ENCODE measurements around the gene SLC24A3.
"Not testable (repeated sequence)": the region's sequence is repeated elsewhere in the genome, so short reads cannot be mapped to it uniquely, and the experiment has no call there.

SLC24A3 gene

GRCh38 chr20:19727251-19727847 lies 514.9 kb downstream of the SLC24A3 start:
- DNase-seq: no peak

- no peak for DNase-seq
Measured at GRCh38 chr20:19729672-19730071, 517.2 kb downstream of the SLC24A3 start.

GRCh38 chr20:19730706-19731105 lies 518.3 kb downstream of the SLC24A3 start:
- no peak for DNase-seq

GRCh38 chr20:19734811-19735210 lies 522.4 kb downstream of the SLC24A3 start:
- no peak for DNase-seq

GRCh38 chr20:19735446-19735845 lies 523.0 kb downstream of the SLC24A3 start:
- DNase-seq: no peak

- DNase-seq: no peak
Measured at GRCh38 chr20:19737025-19737424, 524.6 kb downstream of the SLC24A3 start.

GRCh38 chr20:19738951-19739350 lies 526.5 kb downstream of the SLC24A3 start:
- DNase-seq: no peak

- no peak for DNase-seq
Measured at GRCh38 chr20:19739351-19739750, 526.9 kb downstream of the SLC24A3 start.

GRCh38 chr20:19740512-19740911 lies 528.1 kb downstream of the SLC24A3 start:
- no peak for DNase-seq

GRCh38 chr20:19741924-19742323 lies 529.5 kb downstream of the SLC24A3 start:
- DNase-seq: no peak

GRCh38 chr20:19742974-19743639 lies 530.7 kb downstream of the SLC24A3 start:
- no peak for DNase-seq

GRCh38 chr20:19743640-19743995 lies 531.2 kb downstream of the SLC24A3 start:
- no peak for DNase-seq

GRCh38 chr20:19745106-19745505 lies 532.7 kb downstream of the SLC24A3 start:
- DNase-seq: no peak

- no peak for DNase-seq
Measured at GRCh38 chr20:19745584-19745983, 533.1 kb downstream of the SLC24A3 start.

GRCh38 chr20:19746396-19746795 lies 534.0 kb downstream of the SLC24A3 start:
- DNase-seq: no peak

- no peak for DNase-seq
Measured at GRCh38 chr20:19747903-19748302, 535.5 kb downstream of the SLC24A3 start.

- no peak for DNase-seq
Measured at GRCh38 chr20:19748681-19749080, 536.2 kb downstream of the SLC24A3 start.

GRCh38 chr20:19749618-19750071 lies 537.2 kb downstream of the SLC24A3 start:
- no peak for DNase-seq

- no peak for DNase-seq
Measured at GRCh38 chr20:19750101-19750606, 537.7 kb downstream of the SLC24A3 start.

GRCh38 chr20:19750907-19751636 lies 538.6 kb downstream of the SLC24A3 start:
- DNase-seq: no peak

GRCh38 chr20:19754201-19754600 lies 541.8 kb downstream of the SLC24A3 start:
- not testable (repeated sequence) for DNase-seq

GRCh38 chr20:19756761-19757486 lies 544.5 kb downstream of the SLC24A3 start:
- DNase-seq: no peak

- DNase-seq: no peak
Measured at GRCh38 chr20:19757487-19758132, 545.2 kb downstream of the SLC24A3 start.

Measured in T-helper 9 cell (primary cell).